Right kidney (tissue), 1 donor: Measurements from ENCODE around the gene MSLN.
A peak's percentile ranks its signal among the peaks of the same experiment; 100 is the strongest.
"Not testable (repeated sequence)": the region's sequence is repeated elsewhere in the genome, so short reads cannot be mapped to it uniquely, and the experiment has no call there.

Source experiments
- DNase-seq: peaks from one replicate; pipeline ENCODE4 v3.0.0-alpha.2; 2016

The MSLN gene

DNA sequence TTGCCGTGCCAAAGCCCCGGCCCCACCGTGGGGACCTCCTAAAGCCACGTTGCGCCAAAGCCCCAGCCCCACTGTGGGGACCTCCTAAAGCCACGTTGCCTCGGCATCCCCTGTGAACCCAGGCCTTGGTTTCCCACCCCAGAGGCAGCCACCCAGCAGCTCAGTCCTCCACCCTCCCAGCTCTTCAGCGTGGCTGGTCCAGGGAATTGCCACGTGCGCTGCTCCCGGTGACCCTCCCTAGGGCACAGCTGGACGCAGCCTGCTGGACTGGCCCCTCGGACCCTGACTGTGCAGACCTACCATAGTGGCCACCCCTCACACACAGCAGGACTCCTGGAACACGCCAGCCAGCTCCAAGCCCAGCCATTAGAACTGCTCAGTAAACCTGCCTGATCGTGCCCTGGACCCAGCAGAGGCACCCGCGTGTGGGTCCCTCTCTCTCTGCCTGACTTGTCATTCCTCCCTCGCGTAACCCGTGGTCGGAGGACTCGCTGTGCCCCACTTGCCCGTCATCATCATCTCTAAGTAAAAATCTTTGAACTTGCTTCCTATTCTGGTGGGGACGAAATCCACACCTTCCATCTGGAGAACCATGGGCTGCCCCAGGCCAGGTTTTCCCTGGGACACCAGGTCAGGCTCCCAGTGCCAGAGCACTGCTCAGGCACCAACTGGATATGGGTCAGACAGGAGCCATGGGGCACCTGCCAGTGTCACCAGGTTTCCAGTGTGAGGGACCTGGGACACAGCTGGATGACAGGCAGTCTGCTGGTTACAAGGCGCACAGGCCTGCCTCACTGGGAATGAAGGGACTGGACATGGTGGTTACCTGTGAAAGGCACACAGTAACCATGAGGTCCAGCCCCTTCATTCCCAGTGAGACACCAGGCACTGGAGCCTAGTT lies 25.3 kb upstream of the MSLN start:
- DNase-seq, result no peak

DNA sequence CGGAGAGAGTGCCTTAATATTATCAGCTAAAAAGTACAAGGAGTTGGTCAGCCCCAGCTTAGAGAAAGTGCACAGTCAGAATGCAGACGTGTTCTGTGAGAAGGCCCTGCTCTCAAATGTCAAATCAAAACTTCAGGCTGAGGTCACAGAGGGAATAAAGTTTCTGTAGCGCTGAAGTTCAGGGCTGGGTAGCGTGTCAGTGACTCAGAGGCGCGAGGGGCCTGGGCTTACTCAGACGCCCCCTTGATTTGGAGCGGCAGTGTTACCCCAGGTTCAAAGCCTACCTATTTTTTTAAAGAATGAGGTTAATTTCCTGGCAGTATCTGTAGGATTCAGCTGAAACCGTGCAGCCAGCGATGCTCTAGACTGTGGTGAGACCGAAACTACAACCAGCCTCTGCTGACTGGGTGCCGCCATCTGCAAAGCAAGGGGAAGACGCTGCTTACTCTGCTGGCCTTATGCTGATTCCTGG lies 24.5 kb upstream of the MSLN start:
- no peak for DNase-seq

DNA sequence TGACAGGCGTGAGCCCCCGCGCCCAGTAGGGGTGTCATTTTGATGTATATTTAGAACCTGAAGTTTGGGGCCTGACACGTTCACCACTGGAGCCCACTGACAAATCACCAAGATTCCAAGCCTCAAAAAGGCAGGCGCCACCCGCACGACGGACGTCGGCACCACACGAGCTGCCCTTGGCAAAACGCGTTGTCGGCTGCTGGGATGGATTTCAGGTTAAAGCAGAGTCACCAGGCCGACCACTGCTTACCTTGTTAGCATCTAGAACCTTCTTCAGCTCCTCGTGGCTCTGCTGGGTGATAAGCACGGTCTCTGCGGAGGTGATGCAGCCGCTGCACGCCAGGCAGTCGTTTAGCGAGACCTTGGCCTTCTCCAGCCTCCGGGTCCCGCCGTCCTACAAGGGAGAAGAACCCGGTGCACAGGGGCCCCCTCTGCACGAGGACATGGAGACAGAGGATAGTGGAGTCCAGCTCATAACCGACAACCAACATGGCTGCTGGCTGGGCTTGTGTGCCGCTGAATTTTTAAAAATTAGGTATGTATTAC lies 23.5 kb upstream of the MSLN start:
- no peak for DNase-seq

DNA sequence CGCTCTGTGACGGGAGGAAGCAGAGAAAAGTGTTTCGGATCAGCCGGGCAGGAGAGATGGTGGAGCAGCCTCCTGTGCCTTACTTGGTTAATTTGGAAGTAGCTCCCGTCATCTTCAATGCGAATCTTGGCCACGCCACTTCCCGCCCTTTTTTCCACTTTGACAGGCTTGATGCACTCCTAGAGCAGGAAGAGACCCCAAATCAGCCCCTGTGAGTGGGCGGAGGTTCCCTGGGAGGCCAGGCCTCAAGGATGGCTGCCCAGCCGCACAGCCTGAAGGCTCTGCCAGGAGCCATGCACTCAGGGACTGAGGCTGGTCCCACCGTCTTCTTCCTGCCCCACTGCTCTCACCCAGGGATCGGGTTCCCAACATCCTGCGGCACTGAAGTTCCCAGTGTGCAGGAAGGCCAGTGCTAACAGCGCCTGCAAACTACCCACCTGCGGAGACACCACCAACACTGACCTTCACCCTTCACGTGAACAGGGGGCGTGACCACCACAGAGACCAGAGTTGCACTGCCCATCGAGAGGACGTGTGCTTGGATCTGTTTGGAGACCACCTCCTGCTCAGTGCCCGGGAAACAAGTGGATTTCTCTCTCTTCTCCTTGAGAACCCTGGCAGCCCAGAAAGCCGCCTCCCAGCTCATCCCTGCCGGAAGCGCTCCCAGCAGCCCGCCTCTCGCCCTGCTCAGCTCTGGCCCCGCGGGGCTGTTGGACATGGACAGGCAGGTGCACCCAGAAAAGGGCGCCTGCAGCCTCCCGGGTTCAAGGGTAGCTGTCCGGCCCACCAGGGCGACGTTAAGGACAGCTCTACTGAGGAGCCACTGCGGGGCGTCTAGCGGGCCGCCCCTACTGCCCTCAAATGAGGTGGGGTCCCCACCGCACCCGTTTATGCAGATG lies 20.7 kb upstream of the MSLN start:
- DNase-seq, result peak; percentile 46

DNA sequence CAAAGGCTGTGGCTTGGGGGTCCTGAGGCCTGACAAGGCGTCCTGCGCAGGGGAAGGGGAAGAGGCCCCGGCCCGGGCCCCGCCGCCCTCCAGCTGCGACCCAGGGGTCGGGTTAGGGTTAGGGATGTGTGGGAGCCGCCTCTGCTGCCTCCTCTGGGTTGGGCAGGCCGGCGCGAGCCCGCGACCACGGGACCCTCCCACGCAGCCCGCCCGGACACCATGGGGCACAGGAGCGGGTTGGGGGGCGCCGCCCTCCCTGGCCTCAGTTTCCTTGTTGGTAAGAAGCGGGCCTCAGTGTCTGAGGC lies 20.1 kb upstream of the MSLN start:
- DNase-seq, result no peak

DNA sequence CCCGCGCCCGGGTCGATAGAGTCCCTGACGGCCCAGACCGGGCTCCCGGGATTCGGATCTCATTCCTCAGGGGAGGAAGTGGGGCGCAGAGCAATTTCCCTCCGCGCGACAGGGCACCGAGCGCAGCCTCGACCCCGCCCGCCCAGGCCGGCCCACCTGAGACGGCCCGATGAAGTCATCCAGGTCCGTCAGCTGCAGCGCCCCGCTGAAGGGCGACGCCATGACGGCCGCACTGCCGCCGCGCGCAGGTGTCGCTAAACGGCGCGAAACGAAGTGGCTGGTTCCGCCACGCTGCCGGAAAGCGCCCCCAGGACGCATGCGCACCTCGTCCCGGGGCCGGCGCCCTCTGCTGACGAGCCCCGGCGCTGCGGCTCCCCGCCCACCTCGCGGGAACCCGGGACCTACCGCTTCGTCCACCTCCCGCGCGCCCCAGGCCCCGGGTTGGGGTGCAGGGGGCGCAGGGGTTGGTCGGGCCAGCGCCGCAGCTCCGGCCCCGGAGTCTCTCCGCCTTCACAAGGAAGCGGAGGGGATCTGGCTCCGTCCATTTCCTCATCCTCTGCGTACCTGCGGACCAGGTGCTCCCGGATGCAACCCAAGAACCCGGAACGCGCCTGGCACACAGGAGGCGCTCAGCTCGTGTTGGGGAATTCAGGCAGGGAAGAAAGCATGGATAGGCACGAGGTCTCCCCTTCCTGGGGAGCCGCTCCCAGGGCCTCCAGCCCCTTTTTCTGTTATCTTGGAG lies 19.6 kb upstream of the MSLN start, which contains the start of gene CIAO3:
Gene CIAO3, minus strand, starts transcription at position 234 of the 742 bp plus-strand sequence. Its CDS starts 12 bp downstream, at position 222.
- peak; percentile 96 for DNase-seq

DNA sequence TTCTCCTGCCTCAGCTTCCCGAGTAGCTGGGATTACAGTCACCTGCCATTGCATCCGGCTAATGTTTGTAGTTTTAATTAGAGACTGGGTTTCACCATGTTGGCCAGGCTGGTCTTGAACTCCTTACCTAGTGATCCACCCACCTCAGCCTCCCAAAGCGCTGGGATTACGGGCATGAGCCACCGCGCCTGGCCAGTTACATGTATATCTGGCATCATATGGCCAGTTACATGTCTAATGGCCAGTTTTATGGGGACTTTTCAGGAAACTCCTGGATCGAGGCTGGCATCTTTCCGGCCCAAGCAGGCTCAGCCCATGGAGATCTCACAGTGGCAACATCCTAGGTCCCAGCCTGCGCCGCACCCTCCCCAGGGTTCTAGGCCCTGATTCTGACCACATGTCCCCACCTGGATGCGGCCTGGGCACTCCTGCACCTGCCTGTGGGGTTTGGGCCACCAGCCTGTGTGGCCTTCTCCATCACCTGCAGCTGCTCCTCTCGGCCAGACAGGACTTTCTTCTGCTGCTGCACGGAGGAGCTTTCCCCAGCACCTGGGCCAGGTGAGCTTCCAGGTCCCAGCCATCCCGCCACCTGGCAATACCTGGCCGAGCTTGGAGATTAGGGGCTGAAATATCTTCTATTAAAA lies 18.4 kb upstream of the MSLN start:
- DNase-seq, result no peak

DNA sequence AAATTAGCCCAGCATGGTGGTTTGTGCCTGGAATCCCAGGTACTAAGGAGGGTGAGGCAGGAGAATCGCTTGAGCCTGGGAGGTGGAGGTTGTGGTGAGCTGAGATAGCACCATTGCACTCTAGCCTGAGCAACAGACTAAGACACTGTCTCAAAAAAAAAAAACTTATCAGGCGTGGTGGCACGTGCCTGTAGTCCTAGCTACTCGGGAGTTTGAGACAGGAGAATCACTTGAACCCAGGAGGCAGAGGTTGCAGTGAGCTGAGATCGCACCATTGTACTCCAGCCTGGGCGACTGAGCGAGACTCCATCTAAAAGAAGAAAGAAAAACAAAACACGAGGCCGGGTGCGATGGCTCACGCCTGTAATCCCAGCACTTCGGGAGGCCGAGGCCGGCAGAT lies 17.6 kb upstream of the MSLN start:
- DNase-seq, result not testable (repeated sequence)

DNA sequence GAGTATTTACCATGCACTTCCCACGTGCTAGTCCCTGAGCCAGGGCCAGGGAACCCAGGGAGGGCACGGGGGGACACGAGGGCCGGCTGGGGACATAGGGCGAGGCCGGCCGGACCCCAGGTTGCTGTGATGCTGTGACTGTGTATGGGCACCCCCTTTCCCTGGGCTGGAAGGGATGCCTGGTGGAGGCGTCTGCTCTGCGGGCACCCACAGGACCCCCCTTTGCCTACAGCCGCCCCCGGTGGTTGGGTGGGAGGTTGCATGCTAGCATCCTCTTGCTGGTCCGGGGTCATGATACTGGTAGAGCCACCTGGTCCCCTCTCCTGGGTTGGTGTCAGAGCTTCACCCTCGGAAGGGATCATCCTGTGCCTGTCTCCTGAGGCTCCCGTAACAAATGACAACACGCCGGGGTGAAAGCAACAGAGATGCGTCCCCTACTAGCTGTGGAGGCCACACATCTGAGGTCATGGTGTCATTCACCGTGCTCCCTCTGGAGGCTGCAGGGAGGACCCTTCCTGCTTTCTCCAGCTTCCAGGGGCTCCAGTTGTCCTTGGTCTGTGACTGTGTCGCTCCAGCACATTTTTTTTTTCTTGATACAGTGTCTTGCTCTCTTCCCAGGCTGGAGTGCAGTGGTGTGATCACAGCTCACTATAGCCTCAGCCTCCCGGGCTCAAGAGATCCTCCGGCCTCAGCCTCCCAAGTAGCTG lies 16.6 kb upstream of the MSLN start:
- DNase-seq, result no peak

DNA sequence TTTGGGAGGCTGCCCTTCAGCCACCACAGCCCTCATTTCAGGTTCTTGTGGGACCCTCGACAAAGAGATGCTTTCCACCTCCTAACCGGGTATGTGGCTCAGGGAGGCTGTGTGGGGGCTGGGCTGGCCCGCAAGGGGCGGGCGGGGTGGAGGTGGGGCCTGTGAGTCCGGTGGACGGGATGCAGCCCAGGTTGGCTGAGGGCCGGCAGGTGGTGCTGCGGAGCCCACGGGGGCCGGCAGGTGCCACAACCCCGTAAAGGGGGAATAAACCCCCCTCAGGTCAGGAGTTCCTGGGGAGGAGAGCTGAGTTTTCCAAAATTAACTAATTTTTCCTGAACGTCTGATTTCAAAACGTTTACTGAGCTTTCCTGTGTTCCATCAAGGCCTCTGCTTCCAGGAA lies 14.8 kb upstream of the MSLN start:
- DNase-seq, result no peak

DNA sequence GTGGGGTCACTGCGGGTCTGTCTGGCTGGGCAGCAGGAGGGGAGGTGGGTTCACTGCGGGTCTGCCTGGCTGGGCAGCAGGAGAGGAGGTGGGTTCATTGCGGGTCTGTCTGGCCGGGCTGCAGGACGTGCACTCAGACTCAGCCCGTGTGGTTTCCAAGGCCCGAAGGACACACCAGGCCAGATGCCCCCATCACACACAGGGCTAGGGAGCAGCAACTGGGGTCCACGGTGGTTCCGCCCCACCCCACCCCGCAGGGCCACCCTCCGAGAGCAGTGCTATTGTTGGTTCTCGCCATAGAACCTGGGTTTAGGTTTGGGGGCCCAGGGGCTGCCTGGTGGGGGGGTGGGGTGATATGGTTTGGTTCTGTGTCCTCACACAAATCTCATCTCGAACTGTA lies 13.9 kb upstream of the MSLN start:
- no peak for DNase-seq

DNA sequence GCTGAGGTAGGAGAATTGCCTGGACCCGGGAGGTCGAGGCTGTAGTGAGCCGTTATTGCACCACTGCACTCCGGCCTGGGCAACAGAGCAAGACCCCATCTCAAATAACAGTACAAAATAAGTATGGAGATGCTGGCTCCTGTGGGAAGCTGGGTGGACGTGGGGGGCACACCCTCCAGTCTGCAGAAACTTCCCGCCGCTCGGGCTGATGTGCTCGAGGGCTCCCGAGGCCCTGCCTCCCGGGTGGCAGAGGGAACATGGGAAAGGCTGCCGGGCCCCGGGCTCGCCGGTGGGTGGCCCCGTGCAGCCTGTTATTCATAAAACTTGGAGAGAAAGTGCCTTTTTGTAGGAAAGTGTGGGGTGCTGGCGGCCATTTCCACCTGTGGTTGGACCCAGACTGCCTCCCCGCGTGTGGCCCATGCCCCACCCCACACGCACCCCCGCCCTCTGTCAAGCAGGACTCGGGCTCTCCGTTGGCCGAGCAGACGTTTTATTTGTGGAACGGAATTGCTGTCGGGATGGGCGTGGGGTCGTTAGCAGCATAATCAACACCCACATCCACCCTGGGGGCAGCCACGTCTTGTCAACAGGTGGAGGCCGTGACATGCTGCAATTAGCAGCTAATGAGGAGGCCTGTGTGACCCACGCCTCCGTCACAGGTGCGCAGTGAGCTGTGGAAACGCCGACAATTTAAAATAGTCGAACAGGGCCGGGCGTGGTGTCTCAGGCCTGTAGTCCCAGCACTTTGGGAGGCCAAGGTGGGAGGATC lies 12.4 kb upstream of the MSLN start:
- DNase-seq, result no peak

DNA sequence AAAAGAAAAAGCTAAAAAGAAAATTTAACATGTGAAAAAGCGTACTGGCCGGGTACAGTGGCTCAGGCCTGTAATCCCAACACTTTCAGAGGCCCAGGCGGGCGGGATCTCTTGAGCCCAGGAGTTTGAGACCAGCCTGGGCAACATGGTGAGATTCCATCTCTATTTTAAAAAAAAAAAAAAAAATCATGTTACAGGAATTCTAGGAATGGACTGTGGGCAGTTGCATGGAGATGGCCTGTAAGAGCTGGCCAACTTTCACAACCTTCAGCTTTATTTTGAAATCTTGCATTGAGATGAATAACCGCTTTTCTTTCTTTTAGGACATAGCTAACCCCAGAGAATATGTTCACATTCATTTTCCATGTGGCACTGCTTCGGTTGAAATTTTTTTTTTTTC lies 11.5 kb upstream of the MSLN start:
- DNase-seq, result no peak

DNA sequence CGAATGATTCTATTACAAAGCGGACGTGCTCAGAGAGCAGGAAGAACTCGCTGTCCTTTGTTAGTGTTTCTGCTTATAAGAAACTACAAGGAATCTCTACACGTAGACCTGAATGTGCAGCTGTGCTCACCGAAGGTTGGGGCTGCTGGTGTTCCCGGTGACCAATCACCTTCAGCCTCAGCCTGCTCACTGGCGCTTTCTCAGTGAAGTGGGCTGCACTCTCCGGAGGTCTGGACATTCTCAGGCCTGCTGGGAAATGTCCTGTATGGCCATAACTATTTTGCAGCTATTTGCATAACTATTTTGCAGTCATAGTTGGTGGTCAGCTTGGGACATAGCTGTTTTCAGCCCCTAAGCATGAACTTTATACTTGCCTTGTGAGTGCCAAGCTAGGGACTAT lies 10.0 kb upstream of the MSLN start:
- DNase-seq, result no peak

DNA sequence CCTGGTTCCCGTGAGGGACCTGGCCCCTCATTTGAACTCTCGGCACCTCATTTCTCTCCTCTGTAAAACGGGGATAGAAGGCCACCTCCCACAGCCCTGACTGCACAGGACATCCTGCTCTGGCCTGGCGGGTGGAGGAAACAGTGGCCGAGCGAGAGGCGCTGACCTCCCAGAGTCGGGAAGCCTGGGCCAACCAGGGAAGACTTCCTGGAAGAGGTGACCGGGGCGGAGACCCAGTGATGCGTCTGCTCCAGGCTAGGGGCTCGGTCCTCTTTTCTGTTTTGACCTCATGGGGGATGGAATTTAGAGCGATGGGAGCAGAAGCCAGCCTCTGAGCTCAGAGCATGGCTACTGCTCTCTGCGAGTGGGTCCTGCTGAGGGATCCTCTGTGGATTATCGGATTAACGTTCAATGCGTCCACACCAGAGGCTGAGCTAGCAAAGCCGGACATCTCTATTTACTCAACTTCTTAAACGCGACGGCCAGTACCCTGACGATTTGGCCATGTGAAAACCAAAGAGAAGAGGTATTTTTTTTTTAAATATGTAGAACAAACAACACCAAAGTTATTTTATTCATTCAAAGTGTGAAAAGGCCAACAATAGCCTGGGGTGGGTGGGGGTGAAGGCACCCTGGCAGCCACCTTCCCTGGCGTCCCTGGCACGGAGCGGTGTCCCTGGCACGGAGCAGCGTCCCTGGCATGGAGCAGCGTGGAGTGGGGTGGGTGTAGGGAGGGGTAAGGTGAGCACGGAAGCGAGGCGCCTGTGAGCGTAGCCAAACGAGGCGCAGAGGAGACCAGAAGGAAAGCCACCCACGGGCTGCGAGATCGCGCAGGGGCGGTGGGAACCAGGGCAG lies 9.2 kb upstream of the MSLN start:
- DNase-seq, result no peak

DNA sequence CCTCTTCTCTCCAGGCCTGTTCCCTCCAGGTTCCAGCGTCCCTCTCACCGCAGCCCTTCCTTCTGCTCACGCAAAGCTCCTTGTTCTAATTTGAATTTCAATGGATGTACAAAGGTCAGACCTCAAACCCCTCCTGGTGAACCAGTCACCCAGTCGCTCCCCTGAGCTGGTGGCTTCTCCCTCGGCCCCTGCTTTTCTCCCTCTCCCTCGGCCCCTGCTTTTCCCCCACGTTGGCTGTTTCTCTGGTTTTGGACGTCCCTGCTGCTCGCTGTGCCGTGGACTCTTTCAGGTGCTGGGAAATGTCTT lies 8.6 kb upstream of the MSLN start:
- no peak for DNase-seq

DNA sequence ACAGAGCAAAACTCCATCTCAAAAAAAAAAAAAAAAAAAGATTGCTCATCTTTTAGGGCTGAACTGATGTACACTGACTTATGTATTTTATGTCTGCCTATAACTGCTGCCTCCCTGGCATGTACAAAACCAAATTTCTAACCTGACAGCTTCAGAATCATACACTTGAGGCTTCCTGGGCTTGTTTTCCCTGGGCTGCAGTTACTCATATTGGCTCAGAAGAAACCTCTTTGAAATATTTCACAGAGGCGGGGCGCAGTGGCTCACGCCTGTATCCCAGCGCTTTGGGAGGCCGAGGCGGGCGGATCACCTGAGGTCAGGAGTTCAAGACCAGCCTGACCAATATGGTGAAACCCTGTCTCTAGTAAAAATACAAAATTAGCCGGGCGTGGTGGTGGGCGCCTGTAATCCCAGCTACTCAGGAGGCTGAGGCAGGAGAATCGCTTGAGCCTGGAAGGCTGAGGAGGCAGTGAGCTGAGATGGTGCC lies 6.4 kb upstream of the MSLN start:
- not testable (repeated sequence) for DNase-seq

DNA sequence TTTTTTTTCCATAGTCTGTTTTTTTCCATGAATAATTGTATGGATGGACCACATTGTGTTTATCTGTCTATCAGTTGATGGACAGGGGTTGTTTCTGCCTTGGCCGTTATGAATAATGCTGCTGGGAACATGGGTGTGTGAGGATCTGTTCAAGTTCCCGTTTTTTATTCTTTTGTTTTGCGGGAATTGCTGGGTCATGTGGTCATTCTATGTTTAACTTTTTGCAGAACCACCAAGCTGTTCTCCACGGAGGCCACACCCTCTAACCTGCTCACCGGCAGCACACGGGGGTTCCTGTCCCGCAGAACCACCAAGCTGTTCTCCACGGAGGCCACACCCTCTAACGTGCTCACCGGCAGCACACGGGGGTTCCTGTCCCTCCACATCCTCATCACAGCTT lies 5.9 kb upstream of the MSLN start:
- DNase-seq, result no peak

DNA sequence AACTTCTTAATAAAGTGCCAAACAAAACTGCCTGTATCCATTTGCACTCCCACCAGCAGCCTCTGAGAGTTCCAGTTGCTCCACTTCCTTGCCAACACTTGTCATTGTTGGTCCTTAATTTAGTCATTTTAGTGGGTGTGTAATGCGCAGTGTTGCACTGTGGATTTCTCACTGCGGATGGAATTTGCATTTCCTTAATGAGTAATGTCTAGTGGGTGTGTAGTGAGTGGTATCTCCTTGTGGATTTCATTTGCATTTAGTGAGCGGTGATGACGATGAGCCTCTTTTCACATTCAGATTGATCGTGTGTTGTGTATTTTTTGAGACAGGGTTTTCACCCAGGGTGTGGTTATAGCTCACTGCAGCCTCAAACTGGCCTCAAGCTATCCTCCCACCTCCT lies 4.1 kb upstream of the MSLN start:
- DNase-seq, result no peak
